ENCODE measurements around the gene OR2V2.
"Not testable (repeated sequence)": the region's sequence is repeated elsewhere in the genome, so short reads cannot be mapped to it uniquely, and the experiment has no call there.

Gene OR2V2, protein sequence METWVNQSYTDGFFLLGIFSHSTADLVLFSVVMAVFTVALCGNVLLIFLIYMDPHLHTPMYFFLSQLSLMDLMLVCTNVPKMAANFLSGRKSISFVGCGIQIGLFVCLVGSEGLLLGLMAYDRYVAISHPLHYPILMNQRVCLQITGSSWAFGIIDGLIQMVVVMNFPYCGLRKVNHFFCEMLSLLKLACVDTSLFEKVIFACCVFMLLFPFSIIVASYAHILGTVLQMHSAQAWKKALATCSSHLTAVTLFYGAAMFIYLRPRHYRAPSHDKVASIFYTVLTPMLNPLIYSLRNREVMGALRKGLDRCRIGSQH

DNA sequence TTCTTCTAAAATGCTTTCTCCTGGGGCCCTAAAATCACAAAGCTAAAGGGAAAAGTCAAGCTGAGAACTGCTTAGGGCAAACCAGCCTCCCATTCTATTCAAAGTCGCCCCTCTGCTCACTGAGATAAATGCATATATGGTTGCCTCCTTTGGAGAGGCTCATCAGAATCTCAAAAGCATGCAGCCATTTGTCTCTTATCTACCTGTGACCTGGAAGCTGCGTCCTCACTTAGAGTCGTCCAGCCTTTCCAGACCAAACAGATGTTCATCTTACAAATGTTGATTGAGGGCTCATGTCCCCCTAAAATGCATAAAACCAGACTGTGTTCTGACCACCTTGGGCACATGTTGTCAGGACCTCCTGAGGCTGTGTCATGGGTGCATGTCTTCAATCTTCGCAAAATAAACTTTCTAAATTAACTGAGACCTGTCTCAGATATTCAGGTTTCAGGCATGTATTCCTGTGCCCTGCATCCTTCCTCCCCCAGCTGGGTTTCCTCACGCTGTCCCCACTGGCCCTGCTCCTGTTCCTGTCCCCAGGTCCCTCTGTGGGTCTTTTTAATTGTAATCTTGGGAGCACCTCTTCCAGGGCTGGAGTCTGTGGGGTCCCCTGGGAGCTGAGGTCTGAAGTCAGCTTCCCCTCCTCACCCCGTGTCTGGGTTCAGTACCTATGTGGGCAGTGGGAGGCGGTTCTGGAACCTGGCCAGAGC lies at the start of gene OR2V2:
OR2V2 (plus strand) TSS at position 660 of the 710 bp plus-strand sequence. CDS start 7,357 bp downstream, outside the sequence.
- DNase-seq, result not testable (repeated sequence)

- not testable (repeated sequence) for DNase-seq
Measured at GRCh38 chr5:181097759-181098491, 49.5 kb upstream of the OR2V2 start.

GRCh38 chr5:181098762-181099601 lies 48.4 kb upstream of the OR2V2 start:
- DNase-seq, result no peak

DNA sequence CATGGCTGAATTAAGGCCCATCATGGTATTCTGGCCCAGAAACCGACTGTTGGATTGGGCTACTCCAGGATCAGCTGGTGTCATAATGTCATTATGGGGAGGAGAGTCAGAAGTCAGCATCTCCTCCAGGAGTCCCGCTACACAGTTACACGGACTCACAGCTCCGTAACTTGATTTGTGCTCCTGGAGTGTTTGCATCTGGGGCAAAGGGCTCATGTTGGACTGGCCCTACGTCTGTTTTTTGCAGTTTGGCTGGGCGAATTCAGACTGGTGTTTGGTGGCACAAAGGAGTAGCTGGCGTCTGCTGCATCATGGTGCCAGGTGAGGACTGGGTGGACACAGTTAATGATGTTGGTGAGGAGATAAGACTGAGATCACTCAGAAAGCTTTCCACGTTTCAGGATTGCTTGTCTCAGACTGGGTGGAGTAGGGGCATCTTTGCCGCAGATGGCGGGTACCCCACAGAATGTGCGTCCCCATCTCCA lies 47.7 kb upstream of the OR2V2 start:
- DNase-seq, result no peak

- DNase-seq, result no peak
Measured at GRCh38 chr5:181100121-181100875, 47.1 kb upstream of the OR2V2 start.

GRCh38 chr5:181101030-181101641 lies 46.2 kb upstream of the OR2V2 start:
- not testable (repeated sequence) for DNase-seq

DNA sequence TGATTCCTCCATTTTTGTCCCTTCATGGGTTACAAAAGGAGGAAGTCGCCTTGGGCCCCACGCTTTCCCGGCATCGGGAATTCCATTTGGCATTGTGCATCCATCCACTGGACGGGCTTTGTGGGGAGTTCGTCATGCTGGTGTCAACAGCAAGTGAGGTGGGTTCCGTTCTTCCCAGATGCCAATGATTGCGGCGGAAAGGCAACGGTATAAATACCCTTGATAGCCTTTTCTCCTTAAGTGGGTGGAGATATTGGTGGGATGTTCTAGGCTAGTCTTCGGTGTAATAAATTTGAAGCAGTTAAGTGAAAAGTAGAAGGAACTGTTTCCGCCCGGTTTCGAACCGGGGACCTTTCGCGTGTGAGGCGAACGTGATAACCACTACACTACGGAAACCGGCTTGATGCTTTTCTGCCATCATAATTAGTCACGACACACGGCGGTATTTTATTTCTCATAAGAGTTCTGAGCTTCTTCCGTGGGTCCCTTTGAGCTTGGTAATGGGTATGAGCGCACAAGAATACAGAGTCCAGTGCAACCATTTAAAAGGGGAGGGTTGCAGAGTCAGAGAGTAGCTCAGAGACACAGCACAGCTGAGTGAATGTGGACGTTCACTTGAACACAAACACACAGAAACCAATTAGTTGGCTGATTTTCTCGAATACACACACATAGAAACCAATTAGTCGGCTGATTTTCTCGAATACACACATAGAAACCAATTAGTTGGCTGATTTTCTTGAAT lies 45.3 kb upstream of the OR2V2 start:
- not testable (repeated sequence) for DNase-seq

DNA sequence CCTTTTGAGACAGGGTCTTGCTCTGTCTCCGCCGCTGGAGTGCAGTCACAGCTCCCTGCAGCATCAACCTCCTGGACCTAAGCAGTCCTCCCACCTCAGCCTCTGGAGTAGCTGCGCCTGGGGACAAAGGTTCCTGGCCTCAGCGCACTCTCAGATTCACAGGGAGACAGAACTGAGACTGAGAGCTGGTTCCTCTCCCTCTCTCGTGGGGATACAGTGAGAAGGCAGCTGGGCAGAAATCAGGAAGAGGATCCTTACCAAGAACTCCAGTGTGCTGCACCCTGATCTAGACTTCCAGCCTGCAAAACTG lies 43.2 kb upstream of the OR2V2 start:
- not testable (repeated sequence) for DNase-seq

- DNase-seq, result not testable (repeated sequence)
Measured at GRCh38 chr5:181104606-181105390, 42.6 kb upstream of the OR2V2 start.

- no peak for DNase-seq
Measured at GRCh38 chr5:181105391-181106025, 41.9 kb upstream of the OR2V2 start.

- no peak for DNase-seq
Measured at GRCh38 chr5:181107699-181108098, 39.7 kb upstream of the OR2V2 start.

DNA sequence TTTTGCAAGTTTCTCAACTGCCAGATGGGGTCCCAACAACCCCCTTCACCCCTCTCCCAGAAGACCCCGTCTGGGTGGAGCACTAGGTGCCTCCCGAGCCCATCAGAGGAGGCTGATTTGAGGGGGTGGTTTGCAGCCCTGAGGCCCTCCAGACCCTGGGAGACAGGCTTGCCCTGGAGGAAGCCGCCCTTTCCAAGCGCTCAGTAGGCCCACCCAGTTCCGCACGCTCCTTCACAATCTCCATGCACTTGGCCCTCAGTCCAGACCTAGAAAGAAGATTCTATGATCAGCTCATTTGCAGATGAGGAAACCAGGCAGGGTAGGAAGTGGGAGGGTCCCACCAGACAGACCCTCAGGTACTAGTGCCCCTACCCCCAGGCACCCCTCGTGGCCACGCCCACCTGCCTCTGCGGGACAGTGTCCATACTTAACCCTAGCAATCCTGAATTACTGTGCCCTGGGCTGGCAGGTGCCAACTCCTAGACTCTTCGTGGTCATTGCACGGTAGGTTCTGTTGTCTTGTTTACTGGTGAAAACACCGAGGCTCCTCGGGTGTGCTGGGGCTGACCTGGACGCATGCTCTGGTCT lies 38.7 kb upstream of the OR2V2 start:
- DNase-seq, result no peak

GRCh38 chr5:181109489-181110013 lies 37.8 kb upstream of the OR2V2 start:
- DNase-seq, result no peak

- no peak for DNase-seq
Measured at GRCh38 chr5:181111010-181111409, 36.4 kb upstream of the OR2V2 start.

- DNase-seq, result no peak
Measured at GRCh38 chr5:181112476-181112875, 34.9 kb upstream of the OR2V2 start.

DNA sequence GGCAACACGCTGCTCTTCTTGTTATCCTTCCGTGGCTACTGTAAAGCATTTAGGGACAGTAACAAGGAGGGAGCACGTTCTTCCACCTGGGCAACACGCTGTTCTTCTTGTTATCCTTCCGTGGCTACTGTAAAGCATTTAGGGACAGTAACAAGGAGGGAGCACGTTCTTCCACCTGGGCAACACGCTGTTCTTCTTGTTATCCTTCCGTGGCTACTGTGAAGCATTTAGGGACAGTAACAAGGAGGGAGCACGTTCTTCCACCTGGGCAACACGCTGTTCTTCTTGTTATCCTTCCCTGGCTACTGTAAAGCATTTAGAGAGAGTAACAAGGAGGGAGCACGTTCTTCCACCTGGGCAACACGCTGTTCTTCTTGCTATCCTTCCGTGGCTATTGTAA lies 33.8 kb upstream of the OR2V2 start:
- DNase-seq, result not testable (repeated sequence)

DNA sequence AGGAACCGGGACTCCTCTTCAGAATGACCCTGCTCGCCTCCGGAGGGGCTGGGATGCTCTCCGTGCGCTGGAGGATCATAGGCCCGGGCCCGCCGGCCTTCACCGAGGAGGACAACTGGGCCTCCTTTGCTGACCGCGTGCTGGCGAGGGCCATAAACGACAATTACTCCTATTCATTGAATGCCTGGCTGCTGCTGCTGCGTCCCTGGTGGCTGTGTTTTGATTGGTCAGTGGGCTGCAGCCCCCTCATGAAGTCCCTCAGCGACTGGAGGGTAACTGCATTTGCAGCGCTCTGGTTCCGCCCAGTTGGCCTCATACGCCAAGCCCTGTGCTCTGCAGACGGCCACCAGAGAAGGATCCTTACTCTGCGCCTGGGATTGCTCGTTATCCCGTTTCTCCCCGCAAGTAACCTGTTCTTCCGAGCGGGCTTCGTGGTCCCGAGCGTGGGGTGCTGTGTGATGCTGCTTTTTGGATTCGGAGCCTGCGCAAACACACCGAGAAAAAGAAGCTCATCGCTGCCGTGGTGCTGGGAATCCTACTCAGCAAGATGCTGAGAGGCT lies 33.0 kb upstream of the OR2V2 start:
- DNase-seq, result no peak

Measured in stimulated activated CD4-positive, alpha-beta T cell treated with anti-CD3 and anti-CD28 coated beads, Interleukin-2, amount 100 ng/mL, for 48 hours (primary cell).